HepG2 (cell line): Measurements from ENCODE around the gene C1QBP. TPM values are rescaled to one million over a fixed set of nuclear protein-coding genes. Genes with fewer than 3 reads are reported as not detected.

Experiments
- AGO2 ChIP-seq: fragments of 200-400 bp; formaldehyde crosslinking; optimal IDR thresholded peaks from 2 replicates; pipeline ENCODE3; 2017; ENCODE audit warnings: mild to moderate bottlenecking, low read depth, low read length, moderate library complexity
- CCAR2 ChIP-seq: fragments of 200-400 bp; formaldehyde crosslinking; optimal IDR thresholded peaks from 2 replicates; pipeline ENCODE3; 2018; ENCODE audit warnings: low read depth, mild to moderate bottlenecking, low read length, moderate library complexity
- CREB1 ChIP-seq, 2 experiments: fragments of 450-650 bp in 1 of 2; IDR thresholded peaks; 2 replicates each; pipeline ENCODE4 v1.6.1; 2016 to 2017; ENCODE audit warnings: control low read depth in 1 of 2, mild to moderate bottlenecking in 1 of 2, missing compliant biosample characterization in 1 of 2, missing genetic modification characterization in 1 of 2
- FOXK1 ChIP-seq: sonication (generic); formaldehyde crosslinking; IDR thresholded peaks from 2 replicates; pipeline ENCODE4 v1.4.0; 2020; ENCODE audit warnings: low read depth, missing genetic modification reagents, borderline replicate concordance
- FOXK2 ChIP-seq: fragments of 450-650 bp; IDR thresholded peaks from 2 replicates; pipeline ENCODE4 v1.6.1; 2016
- HNRNPL ChIP-seq: fragments of 200-400 bp; formaldehyde crosslinking; IDR thresholded peaks from 2 replicates; pipeline ENCODE4 v1.6.1; 2017; ENCODE audit warnings: mild to moderate bottlenecking, low read depth, low read length
- IKZF4 ChIP-seq: sonication (generic); formaldehyde crosslinking; IDR thresholded peaks from 2 replicates; pipeline ENCODE4 v1.5.1; 2020; ENCODE audit warnings: borderline replicate concordance, mild to moderate bottlenecking, low read depth, missing genetic modification reagents; ENCODE audit errors: not compliant biosample characterization
- KAT8 ChIP-seq: IDR thresholded peaks from 2 replicates; pipeline ENCODE4 v1.6.1; 2016; ENCODE audit warnings: missing genetic modification reagents, missing compliant biosample characterization
- LBX2 ChIP-seq: sonication (generic); formaldehyde crosslinking; IDR thresholded peaks from 2 replicates; pipeline ENCODE4 v1.5.0; 2020; ENCODE audit warnings: missing genetic modification reagents, mild to moderate bottlenecking, borderline replicate concordance
- MIER3 ChIP-seq: IDR thresholded peaks from 2 replicates; pipeline ENCODE4 v1.6.1; 2016; ENCODE audit warnings: missing compliant biosample characterization, borderline replicate concordance
- MTA1 ChIP-seq: sonication (generic); formaldehyde crosslinking; IDR thresholded peaks from 2 replicates; pipeline ENCODE4 v1.4.0; 2020; ENCODE audit warnings: missing genetic modification reagents, mild to moderate bottlenecking, borderline replicate concordance
- PCBP1 ChIP-seq: fragments of 200-400 bp; formaldehyde crosslinking; IDR thresholded peaks from 2 replicates; pipeline ENCODE4 v1.6.1; 2017; ENCODE audit warnings: mild to moderate bottlenecking, low read depth, low read length, borderline replicate concordance
- PHF8 ChIP-seq: sonication (generic); formaldehyde crosslinking; IDR thresholded peaks from 2 replicates; pipeline ENCODE4 v1.5.0; 2020; ENCODE audit warnings: missing genetic modification reagents
- POGK ChIP-seq: sonication (generic); formaldehyde crosslinking; conservative IDR thresholded peaks from 2 replicates; pipeline ENCODE4 v1.8.0; 2022; ENCODE audit warnings: mild to moderate bottlenecking, moderate library complexity, missing genetic modification reagents
- POGZ ChIP-seq: sonication (generic); formaldehyde crosslinking; IDR thresholded peaks from 2 replicates; pipeline ENCODE4 v1.4.0; 2020; ENCODE audit warnings: mild to moderate bottlenecking, missing genetic modification reagents
- REXO4 ChIP-seq: sonication (generic); formaldehyde crosslinking; IDR thresholded peaks from 2 replicates; pipeline ENCODE4 v1.8.0; 2022; ENCODE audit warnings: missing genetic modification reagents, mild to moderate bottlenecking, borderline replicate concordance
- THAP8 ChIP-seq: sonication (generic); formaldehyde crosslinking; IDR thresholded peaks from 2 replicates; pipeline ENCODE4 v1.5.1; 2020; ENCODE audit warnings: missing genetic modification reagents, mild to moderate bottlenecking, borderline replicate concordance
- TRIM24 ChIP-seq: sonication (generic); formaldehyde crosslinking; IDR thresholded peaks from 2 replicates; pipeline ENCODE4 v1.8.0; 2022; ENCODE audit warnings: mild to moderate bottlenecking, missing genetic modification reagents
- U2AF1 ChIP-seq: fragments of 200-400 bp; formaldehyde crosslinking; optimal IDR thresholded peaks from 2 replicates; pipeline ENCODE3; 2017; ENCODE audit warnings: mild to moderate bottlenecking, low read depth, low read length
- ZNF274 ChIP-seq: sonication (generic); formaldehyde crosslinking; IDR thresholded peaks from 2 replicates; pipeline ENCODE4 v1.5.1; 2020; ENCODE audit warnings: mild to moderate bottlenecking, missing genetic modification reagents
- ZNF468 ChIP-seq: sonication (generic); formaldehyde crosslinking; IDR thresholded peaks from 2 replicates; pipeline ENCODE4 v1.8.0; 2022; ENCODE audit warnings: mild to moderate bottlenecking, moderate library complexity, missing genetic modification reagents
- ZNF550 ChIP-seq: sonication (generic); formaldehyde crosslinking; IDR thresholded peaks from 2 replicates; pipeline ENCODE4 v1.4.0; 2020; ENCODE audit warnings: mild to moderate bottlenecking, missing genetic modification reagents, borderline replicate concordance
- ZNF556 ChIP-seq: sonication (generic); formaldehyde crosslinking; IDR thresholded peaks from 2 replicates; pipeline ENCODE4 v1.4.0; 2020; ENCODE audit warnings: mild to moderate bottlenecking, missing genetic modification reagents, borderline replicate concordance
- ZNF574 ChIP-seq: sonication (generic); formaldehyde crosslinking; IDR thresholded peaks from 2 replicates; pipeline ENCODE4 v1.4.0; 2020; ENCODE audit warnings: missing genetic modification reagents
- ZNF616 ChIP-seq: sonication (generic); formaldehyde crosslinking; IDR thresholded peaks from 2 replicates; pipeline ENCODE4 v1.5.0; 2020; ENCODE audit warnings: low read depth, mild to moderate bottlenecking, missing genetic modification reagents
- polyA plus RNA-seq, 8 experiments: library from polyadenylated mRNA; depleted of rRNA in 3 of 8; stranded (reverse) in 7 of 8; unstranded in 1 of 8; fragments of >200 nt; fragmentation: Illumina TruSeq in 4 of 8; extraction: Trizol in 4 of 8; gene quantifications; 2 replicates each; pipeline versions ENCODE4 v1.2.1 to v1.2.3, GENCODE V29; 2011 to 2016; ENCODE audit warnings: low read depth in 4 of 8, missing spikeins in 1 of 8, mixed read lengths in 1 of 8; ENCODE audit not compliant: insufficient read depth in 1 of 8
- total RNA-seq, 5 experiments: library from RNA; depleted of rRNA; stranded (reverse); fragments of >200 nt; fragmentation: Illumina TruSeq; extraction: Trizol; gene quantifications; 2 replicates each; pipeline ENCODE4 v1.2.3, GENCODE V29; 2016; ENCODE audit warnings: low read depth in 1 of 5

Gene C1QBP
- total and polyA plus RNA-seq, 2 of the 13 experiments (the other 11 are each of a cell fraction or from before 2014, with no cell fraction given): 219 to 680 TPM

GRCh38 chr17:5419356-5419958, 19.5 kb downstream of the C1QBP start, which contains the start of gene NUP88 (continued):
- TF ChIP-seq HNRNPL: 0 out of 2 replicates have a peak, but pooled peaks have one; percentile 19
- TF ChIP-seq THAP8 (CRISPR knock-in tag): no peak
- TF ChIP-seq U2AF1: peak; percentile 36
- peak; percentile 18; the same call in 1 of the 2 replicates for TF ChIP-seq MIER3 (CRISPR knock-in tag)
- TF ChIP-seq KAT8 (CRISPR knock-in tag): no peak; the same call in 1 of the 2 replicates
- no peak for TF ChIP-seq LBX2 (CRISPR knock-in tag)
- peak; percentile 26 for TF ChIP-seq IKZF4
- no peak for TF ChIP-seq ZNF468
- TF ChIP-seq AGO2: peak; percentile 46
- TF ChIP-seq ZNF550: no peak
- no peak for TF ChIP-seq FOXK1 (CRISPR knock-in tag)
- TF ChIP-seq PCBP1: 0 out of 2 replicates have a peak, but pooled peaks have one; percentile 40
- no peak for TF ChIP-seq ZNF574 (CRISPR knock-in tag)
- TF ChIP-seq CREB1 (IDR thresholded peaks at IDR 0.05): peak; percentile 76
- TF ChIP-seq CREB1 (CRISPR knock-in tag; IDR thresholded peaks at IDR 0.05): peak; percentile 89; the same call in 1 of the 2 replicates
- no peak for TF ChIP-seq CCAR2
- no peak for TF ChIP-seq MTA1 (CRISPR knock-in tag)
- no peak; the same call in 1 of the 2 replicates for TF ChIP-seq POGK (CRISPR knock-in tag)
- no peak for TF ChIP-seq ZNF556 (CRISPR knock-in tag)
- peak; percentile 76; the same call in 1 of the 2 replicates for TF ChIP-seq PHF8
- no peak for TF ChIP-seq TRIM24 (CRISPR knock-in tag)
- no peak for TF ChIP-seq ZNF274 (CRISPR knock-in tag)
- TF ChIP-seq POGZ (CRISPR knock-in tag): no peak
- TF ChIP-seq ZNF616: 0 out of 2 replicates have a peak, but pooled peaks have one; percentile 46
- TF ChIP-seq FOXK2: no peak
- no peak for TF ChIP-seq REXO4 (CRISPR knock-in tag)
